LNCaP clone FGC (cell line): ENCODE results near the gene RSF1.

Source experiments
- DNase-seq: peaks from one replicate; pipeline ENCODE4 v3.0.0-alpha.2; 2011; ENCODE audit warnings: low read depth
- H3K4me3 ChIP-seq: 2 replicates; pipeline ENCODE4 v1.5.1; 2011; ENCODE audit warnings: mild to moderate bottlenecking, low read depth, low read length, control low read depth
- CTCF ChIP-seq: IDR thresholded peaks from 2 replicates; pipeline ENCODE4 v1.5.1; 2012; ENCODE audit warnings: mild to moderate bottlenecking; ENCODE audit not compliant: control insufficient read depth, insufficient read depth; ENCODE audit errors: extremely low read depth

The RSF1 gene

GRCh38 chr11:77710358-77710757, 110.2 kb downstream of the RSF1 start:
- H3K4me3 ChIP-seq: no peak overlapping the region
- DNase-seq: no peak
- no peak for TF ChIP-seq CTCF

GRCh38 chr11:77705876-77706579, 114.5 kb downstream of the RSF1 start:
- no peak overlapping the region for H3K4me3 ChIP-seq
- DNase-seq: no peak
- no peak for TF ChIP-seq CTCF

GRCh38 chr11:77705195-77705875, 115.2 kb downstream of the RSF1 start:
- DNase-seq: no peak
- TF ChIP-seq CTCF: no peak
- no peak overlapping the region for H3K4me3 ChIP-seq

GRCh38 chr11:77704029-77704428, 116.5 kb downstream of the RSF1 start:
- TF ChIP-seq CTCF: no peak
- H3K4me3 ChIP-seq: no peak overlapping the region

GRCh38 chr11:77699425-77699824, 121.1 kb downstream of the RSF1 start:
- no peak for TF ChIP-seq CTCF
- no peak for DNase-seq
- H3K4me3 ChIP-seq: no peak overlapping the region

More at GRCh38 chr11:77704029-77704428, 116.5 kb downstream of the RSF1 start:
- no peak for DNase-seq

- no peak for TF ChIP-seq CTCF
- DNase-seq: no peak
- no peak overlapping the region for H3K4me3 ChIP-seq
These were observed 121.6 kb downstream of the RSF1 start for GRCh38 chr11:77698896-77699295.
